Measurements from ENCODE around the gene SPTSSB. TPM values are rescaled to one million over a fixed set of nuclear protein-coding genes. Genes with fewer than 3 reads are reported as not detected.

SPTSSB gene
- total RNA-seq, 1 donor from 2014 or later: not detected

DNA sequence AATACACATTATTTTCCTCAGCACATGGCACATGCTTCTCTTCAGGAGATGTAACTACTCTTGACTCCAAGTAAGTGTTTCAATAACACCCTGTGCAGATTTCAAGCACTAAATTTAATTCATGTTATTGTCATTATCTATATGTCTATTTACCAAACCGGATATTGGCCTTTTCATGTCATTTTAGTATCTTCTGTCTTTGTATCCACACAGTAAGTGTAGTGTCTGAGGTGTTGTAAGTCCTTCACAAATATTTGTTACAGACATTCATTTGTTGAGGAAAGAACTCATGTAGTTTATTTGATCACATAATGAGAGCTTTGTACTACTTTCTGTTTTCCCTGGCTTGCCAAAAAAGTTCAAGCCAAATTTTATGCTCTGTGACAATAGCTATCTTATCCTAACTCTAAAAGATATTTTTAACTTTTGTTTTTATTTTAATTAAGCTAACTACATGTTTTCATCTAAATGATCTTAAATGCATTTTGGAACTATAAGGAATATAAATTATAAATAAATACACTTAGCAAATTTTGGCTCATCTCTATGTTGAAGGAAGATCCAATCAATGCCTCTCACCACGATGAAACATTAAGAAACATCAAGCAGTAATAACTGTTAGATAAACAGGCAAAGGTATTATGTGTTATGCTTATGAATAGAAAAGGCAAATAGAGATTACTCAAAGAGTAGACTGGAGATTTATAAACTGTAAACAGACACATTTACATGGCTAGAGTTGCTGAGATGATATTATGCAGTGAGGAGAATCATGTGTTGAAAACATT, 48.3 kb downstream of the SPTSSB start:
- Histone ChIP-seq H3K4me3 (no peak overlapping the region), H3K27ac (no peak overlapping the region), H3K27me3 (no peaks in the 10 kb centered on the region), H3K4me1 (no peaks in the 10 kb centered on the region), H3K36me3 (no peaks in the 10 kb centered on the region), H3K9me3 (no peaks in the 10 kb centered on the region)
- no peak for DNase-seq (ENCODE audit: low spot score in 2 of 2)
- intact Hi-C loops (cut with DNase I): no loop called here
- TF ChIP-seq, protein P1, sequence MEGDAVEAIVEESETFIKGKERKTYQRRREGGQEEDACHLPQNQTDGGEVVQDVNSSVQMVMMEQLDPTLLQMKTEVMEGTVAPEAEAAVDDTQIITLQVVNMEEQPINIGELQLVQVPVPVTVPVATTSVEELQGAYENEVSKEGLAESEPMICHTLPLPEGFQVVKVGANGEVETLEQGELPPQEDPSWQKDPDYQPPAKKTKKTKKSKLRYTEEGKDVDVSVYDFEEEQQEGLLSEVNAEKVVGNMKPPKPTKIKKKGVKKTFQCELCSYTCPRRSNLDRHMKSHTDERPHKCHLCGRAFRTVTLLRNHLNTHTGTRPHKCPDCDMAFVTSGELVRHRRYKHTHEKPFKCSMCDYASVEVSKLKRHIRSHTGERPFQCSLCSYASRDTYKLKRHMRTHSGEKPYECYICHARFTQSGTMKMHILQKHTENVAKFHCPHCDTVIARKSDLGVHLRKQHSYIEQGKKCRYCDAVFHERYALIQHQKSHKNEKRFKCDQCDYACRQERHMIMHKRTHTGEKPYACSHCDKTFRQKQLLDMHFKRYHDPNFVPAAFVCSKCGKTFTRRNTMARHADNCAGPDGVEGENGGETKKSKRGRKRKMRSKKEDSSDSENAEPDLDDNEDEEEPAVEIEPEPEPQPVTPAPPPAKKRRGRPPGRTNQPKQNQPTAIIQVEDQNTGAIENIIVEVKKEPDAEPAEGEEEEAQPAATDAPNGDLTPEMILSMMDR (IDR thresholded peaks at IDR 0.05): no peak

DNA sequence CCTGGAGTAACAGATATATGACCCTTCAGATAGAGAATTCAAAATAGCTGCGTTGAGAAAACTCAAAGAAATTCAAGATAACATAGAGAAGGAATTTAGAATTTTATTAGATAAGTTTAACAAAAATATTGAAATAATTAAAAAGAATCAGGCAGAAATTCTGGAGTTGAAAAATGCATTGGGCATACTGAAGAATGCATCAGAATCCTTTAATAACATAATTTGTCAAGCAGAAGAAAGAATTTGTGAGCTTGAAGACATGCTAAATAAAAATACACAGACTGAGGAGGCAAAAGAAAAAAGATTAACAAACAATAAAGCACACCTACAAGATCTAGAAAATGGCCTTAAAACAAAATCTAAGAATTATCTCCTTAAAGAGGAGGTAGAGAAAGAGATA, 50.5 kb downstream of the SPTSSB start:
- H3K36me3 ChIP-seq: no peaks in the 10 kb centered on the region

DNA sequence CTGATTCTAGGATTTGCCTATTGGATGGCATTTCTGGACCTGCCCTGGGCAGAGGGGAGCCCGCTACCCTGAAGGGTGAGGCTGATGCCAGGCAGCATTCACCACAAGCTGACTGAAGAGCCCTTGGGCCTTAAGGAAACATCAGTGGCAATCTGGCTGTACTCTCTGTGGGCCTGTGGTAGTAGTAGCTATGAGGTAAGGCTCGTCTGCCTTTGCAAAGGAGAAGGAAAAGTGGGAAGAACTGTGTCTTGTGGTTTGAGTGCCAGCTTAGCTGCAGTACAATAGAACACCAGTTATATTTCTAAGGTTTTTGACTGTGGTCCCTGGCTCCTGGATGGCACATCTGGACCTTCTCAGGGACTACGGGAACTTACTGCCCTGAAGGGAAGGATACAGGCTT, 51.5 kb downstream of the SPTSSB start:
- intact Hi-C loops (cut with DNase I): no loop called here
- TF ChIP-seq, protein P1 (IDR thresholded peaks at IDR 0.05): no peak

More for the DNA sequence above, 50.5 kb downstream of the SPTSSB start:
- H3K27me3 ChIP-seq: no peaks in the 10 kb centered on the region
- intact Hi-C loops (cut with DNase I): no loop called here
- TF ChIP-seq, protein P1 (IDR thresholded peaks at IDR 0.05): no peak
- H3K4me1 ChIP-seq: no peaks in the 10 kb centered on the region
- H3K4me3 ChIP-seq: no peak overlapping the region
- no peak overlapping the region for H3K27ac ChIP-seq
- no peak for DNase-seq (ENCODE audit: low spot score in 2 of 2)
- no peaks in the 10 kb centered on the region for H3K9me3 ChIP-seq

DNA sequence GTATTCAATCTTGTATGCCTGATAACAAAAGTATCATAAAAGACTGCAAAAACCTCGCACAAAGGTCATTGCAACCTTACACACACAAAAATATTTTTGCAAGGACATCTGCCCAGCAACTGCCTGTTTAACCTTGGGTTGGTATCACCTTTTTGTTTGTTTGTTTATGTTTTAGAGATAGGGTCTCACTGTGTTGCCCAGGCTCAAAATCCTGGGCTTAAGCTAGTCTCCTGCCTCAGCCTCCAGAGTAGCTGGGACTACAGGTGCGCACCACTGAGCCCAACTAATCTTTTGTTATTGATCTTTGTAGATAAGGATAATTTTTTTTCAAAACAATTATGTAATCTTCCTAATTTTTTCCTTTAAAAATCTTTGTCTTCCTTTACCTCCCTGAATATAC, 54.2 kb downstream of the SPTSSB start:
- TF ChIP-seq, protein P1 (IDR thresholded peaks at IDR 0.05): no peak
- H3K27ac ChIP-seq: no peak overlapping the region
- H3K27me3 ChIP-seq: no peaks in the 10 kb centered on the region
- H3K36me3 ChIP-seq: no peaks in the 10 kb centered on the region
- intact Hi-C loops (cut with DNase I): no loop called here
- no peak for DNase-seq (ENCODE audit: low spot score in 2 of 2)
- no peaks in the 10 kb centered on the region for H3K9me3 ChIP-seq
- no peaks in the 10 kb centered on the region for H3K4me1 ChIP-seq
- H3K4me3 ChIP-seq: no peak overlapping the region

More for the DNA sequence above, 51.5 kb downstream of the SPTSSB start:
- Histone ChIP-seq H3K27ac (no peak overlapping the region), H3K27me3 (no peaks in the 10 kb centered on the region), H3K4me3 (no peak overlapping the region), H3K36me3 (no peaks in the 10 kb centered on the region), H3K4me1 (no peaks in the 10 kb centered on the region), H3K9me3 (no peaks in the 10 kb centered on the region)
- DNase-seq (ENCODE audit: low spot score in 2 of 2): no peak

DNA sequence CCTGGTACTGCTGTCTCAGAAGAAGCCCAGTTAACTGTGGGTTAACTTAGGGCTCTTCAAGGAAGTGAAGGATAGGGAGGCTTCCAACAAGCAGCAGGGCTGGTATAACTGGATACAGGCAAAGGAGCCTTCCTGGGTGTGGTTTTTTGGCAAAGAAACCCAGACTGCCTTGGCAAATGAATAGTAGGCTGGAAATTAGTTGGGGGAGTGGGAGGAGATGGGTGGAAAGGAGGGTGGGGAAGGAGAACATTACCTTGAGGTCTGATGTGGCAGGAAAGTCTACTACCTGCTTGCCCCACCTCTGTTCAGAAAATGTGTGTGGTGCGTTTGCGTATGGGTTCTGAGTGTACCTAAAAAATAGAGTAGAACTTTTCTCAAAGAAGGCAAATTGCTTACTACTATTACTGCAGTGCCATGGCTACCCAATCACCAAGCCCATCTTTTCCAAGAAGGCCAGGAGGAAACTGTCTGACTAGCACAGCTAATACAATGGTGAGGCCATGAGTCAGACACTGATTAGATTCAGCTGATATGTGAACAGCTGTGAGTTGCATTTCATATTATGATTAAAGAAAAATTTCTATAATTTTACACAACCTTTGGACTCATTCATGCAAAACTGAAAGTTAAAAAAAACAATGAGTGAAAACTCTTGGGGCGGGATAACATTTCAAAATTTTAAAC, 55.2 kb downstream of the SPTSSB start:
- TF ChIP-seq, protein P1 (IDR thresholded peaks at IDR 0.05): no peak
- intact Hi-C loops (cut with DNase I): no loop called here

More for the DNA sequence above, 55.2 kb downstream of the SPTSSB start:
- Histone ChIP-seq H3K4me1 (no peaks in the 10 kb centered on the region), H3K4me3 (no peak overlapping the region), H3K27me3 (no peaks in the 10 kb centered on the region), H3K9me3 (no peaks in the 10 kb centered on the region), H3K36me3 (no peaks in the 10 kb centered on the region), H3K27ac (no peak overlapping the region)
- DNase-seq (ENCODE audit: low spot score in 2 of 2): no peak

Data from ascending aorta (tissue), 2 donors.